IMR-90 (cell line): ENCODE measurements around the gene KIAA0513.

Source experiments
- CEBPB ChIP-seq: IDR thresholded peaks from 2 replicates; pipeline ENCODE4 v1.6.1; 2012; ENCODE audit warnings: low read depth, low read length, improper control_type of control experiment
- CHD1 ChIP-seq: IDR thresholded peaks from 2 replicates; pipeline ENCODE4 v1.6.1; 2012; ENCODE audit warnings: low read depth, low read length, improper control_type of control experiment
- FOS ChIP-seq: fragments of 150-350 bp; IDR thresholded peaks from 2 replicates; pipeline ENCODE4 v1.6.1; 2016; ENCODE audit warnings: low read depth, low read length
- MAFK ChIP-seq: IDR thresholded peaks from 2 replicates; pipeline ENCODE4 v1.6.1; 2012; ENCODE audit warnings: low read depth, low read length, improper control_type of control experiment
- MAZ ChIP-seq: IDR thresholded peaks from 2 replicates; pipeline ENCODE4 v1.6.1; 2012; ENCODE audit warnings: low read depth, mild to moderate bottlenecking, low read length, improper control_type of control experiment, moderate library complexity, borderline replicate concordance
- MXI1 ChIP-seq: IDR thresholded peaks from 2 replicates; pipeline ENCODE4 v1.6.1; 2012; ENCODE audit warnings: low read depth, mild to moderate bottlenecking, low read length, moderate library complexity, borderline replicate concordance
- POLR2A ChIP-seq: IDR thresholded peaks from 2 replicates; pipeline ENCODE4 v1.6.1; 2012; ENCODE audit warnings: mild to moderate bottlenecking, low read depth, low read length
- RAD21 ChIP-seq: IDR thresholded peaks from 2 replicates; pipeline ENCODE4 v1.6.1; 2012; ENCODE audit warnings: low read length, improper control_type of control experiment
- RCOR1 ChIP-seq: IDR thresholded peaks from 2 replicates; pipeline ENCODE4 v1.6.1; 2012; ENCODE audit warnings: mild to moderate bottlenecking, low read length, improper control_type of control experiment; ENCODE audit not compliant: insufficient replicate concordance
- RFX5 ChIP-seq: IDR thresholded peaks from 2 replicates; pipeline ENCODE4 v1.8.0; 2012; ENCODE audit warnings: low read depth, mild to moderate bottlenecking, low read length, moderate library complexity
- TF ChIP-seq, protein P1 (sequence below): conservative IDR thresholded peaks from 2 replicates; pipeline ENCODE4 v1.5.1; 2012; ENCODE audit warnings: mild to moderate bottlenecking, low read depth, low read length, improper control_type of control experiment
- TF ChIP-seq, protein P2 (sequence below): fragments of 150-350 bp; IDR thresholded peaks from 2 replicates; pipeline ENCODE4 v1.6.1; 2017; ENCODE audit warnings: mild to moderate bottlenecking, antibody characterized with exemption, low read length, low read depth
- TF ChIP-seq, protein P3 (sequence below): fragments of 150-350 bp; IDR thresholded peaks from 2 replicates; pipeline ENCODE4 v1.6.1; 2016; ENCODE audit warnings: low read depth, mild to moderate bottlenecking, low read length, moderate library complexity, borderline replicate concordance

DNA sequence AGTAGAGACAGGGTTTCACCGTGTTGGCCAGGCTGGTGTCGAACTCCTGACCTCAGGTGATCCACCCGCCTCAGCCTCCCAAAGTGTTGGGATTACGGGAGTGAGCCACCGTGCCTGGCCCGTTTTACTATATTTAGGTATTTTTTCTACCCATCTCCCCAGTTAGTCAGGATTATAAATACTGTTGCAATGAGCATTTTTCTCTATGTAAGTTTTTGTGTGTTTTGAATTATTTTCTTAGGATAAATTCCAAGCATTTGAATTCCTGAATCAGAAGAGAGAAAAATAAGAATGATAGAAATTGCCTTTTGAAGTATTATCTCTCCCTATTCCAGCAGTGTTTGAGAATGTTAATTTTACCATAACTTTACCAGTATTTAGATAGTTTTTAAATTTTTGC is 36.6 kb downstream of the KIAA0513 start:
- TF ChIP-seq, protein P1, sequence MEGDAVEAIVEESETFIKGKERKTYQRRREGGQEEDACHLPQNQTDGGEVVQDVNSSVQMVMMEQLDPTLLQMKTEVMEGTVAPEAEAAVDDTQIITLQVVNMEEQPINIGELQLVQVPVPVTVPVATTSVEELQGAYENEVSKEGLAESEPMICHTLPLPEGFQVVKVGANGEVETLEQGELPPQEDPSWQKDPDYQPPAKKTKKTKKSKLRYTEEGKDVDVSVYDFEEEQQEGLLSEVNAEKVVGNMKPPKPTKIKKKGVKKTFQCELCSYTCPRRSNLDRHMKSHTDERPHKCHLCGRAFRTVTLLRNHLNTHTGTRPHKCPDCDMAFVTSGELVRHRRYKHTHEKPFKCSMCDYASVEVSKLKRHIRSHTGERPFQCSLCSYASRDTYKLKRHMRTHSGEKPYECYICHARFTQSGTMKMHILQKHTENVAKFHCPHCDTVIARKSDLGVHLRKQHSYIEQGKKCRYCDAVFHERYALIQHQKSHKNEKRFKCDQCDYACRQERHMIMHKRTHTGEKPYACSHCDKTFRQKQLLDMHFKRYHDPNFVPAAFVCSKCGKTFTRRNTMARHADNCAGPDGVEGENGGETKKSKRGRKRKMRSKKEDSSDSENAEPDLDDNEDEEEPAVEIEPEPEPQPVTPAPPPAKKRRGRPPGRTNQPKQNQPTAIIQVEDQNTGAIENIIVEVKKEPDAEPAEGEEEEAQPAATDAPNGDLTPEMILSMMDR = no peak
- TF ChIP-seq POLR2A = no peak
- TF ChIP-seq RAD21 = no peak
- TF ChIP-seq RFX5 = no peak
- no peak for TF ChIP-seq CEBPB
- TF ChIP-seq MAZ = no peak
- TF ChIP-seq, protein P2, sequence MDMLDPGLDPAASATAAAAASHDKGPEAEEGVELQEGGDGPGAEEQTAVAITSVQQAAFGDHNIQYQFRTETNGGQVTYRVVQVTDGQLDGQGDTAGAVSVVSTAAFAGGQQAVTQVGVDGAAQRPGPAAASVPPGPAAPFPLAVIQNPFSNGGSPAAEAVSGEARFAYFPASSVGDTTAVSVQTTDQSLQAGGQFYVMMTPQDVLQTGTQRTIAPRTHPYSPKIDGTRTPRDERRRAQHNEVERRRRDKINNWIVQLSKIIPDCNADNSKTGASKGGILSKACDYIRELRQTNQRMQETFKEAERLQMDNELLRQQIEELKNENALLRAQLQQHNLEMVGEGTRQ = no peak
- no peak for TF ChIP-seq FOS
- no peak for TF ChIP-seq MAFK
- no peak for TF ChIP-seq CHD1
- TF ChIP-seq MXI1 = no peak
- TF ChIP-seq RCOR1 = no peak
- TF ChIP-seq, protein P3, sequence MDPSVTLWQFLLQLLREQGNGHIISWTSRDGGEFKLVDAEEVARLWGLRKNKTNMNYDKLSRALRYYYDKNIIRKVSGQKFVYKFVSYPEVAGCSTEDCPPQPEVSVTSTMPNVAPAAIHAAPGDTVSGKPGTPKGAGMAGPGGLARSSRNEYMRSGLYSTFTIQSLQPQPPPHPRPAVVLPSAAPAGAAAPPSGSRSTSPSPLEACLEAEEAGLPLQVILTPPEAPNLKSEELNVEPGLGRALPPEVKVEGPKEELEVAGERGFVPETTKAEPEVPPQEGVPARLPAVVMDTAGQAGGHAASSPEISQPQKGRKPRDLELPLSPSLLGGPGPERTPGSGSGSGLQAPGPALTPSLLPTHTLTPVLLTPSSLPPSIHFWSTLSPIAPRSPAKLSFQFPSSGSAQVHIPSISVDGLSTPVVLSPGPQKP = no peak
